ENCODE data around the gene PLEKHG3. TPM values are rescaled to one million over a fixed set of nuclear protein-coding genes. Genes with fewer than 3 reads are reported as not detected.

The PLEKHG3 gene
- total and polyA plus RNA-seq, 2 of the 4 experiments (the other 2 are of a cell fraction) = 8.2 to 8.4 TPM

GRCh38 chr14:64731141-64731581 lies 26.9 kb downstream of the PLEKHG3 start:
- no peak overlapping the region for H2BK5ac ChIP-seq (ENCODE audit: low read depth, low read length, poor library complexity, severe bottlenecking)
- H3K9ac ChIP-seq (ENCODE audit: low read depth, low read length) = no peak overlapping the region
- H4K8ac ChIP-seq (ENCODE audit: low read depth in 2 of 2, low read length in 2 of 2) = no peak overlapping the region
- H2AK5ac ChIP-seq (ENCODE audit: low read depth, low read length) = no peak overlapping the region
- no peak overlapping the region for H3K18ac ChIP-seq (ENCODE audit: low read depth, low read length)
- no peak overlapping the region for H2BK20ac ChIP-seq (ENCODE audit: low read depth, low read length)
- no peak for TF ChIP-seq MAZ (IDR thresholded peaks at IDR 0.05; ENCODE audit: borderline replicate concordance, low read depth, low read length)
- TF ChIP-seq USF2 (IDR thresholded peaks at IDR 0.05; ENCODE audit: low read depth, low read length) = no peak
- TF ChIP-seq RAD21 (IDR thresholded peaks at IDR 0.05; ENCODE audit: low read length) = no peak
- no TSS peak for BruUV-seq (replicated peaks)
- DNase-seq = no peak
- ChIA-PET POLR2A (ENCODE audit: unreplicated experiment) (no interaction called here), CTCF (interaction anchor here (1.0 kb wide), 1 partner anchor 12 kb away, joined by 3 read pairs; no protein-coding TSS in a partner anchor)
- no peaks in the 10 kb centered on the region for H3K9me3 ChIP-seq (ENCODE audit: control insufficient read depth, insufficient read depth, low read length)
- no peak overlapping the region for H4K5ac ChIP-seq (ENCODE audit: low read depth, low read length)
- H3K9me1 ChIP-seq (ENCODE audit: insufficient read depth, low read length) = peaks cover 6% of the 10 kb centered on the region; the same call in 1 of the 2 replicates
- dilution Hi-C loops (cut with HindIII; ENCODE audit: low sequenced_read_pairs, unreplicated experiment) = no loop called here
- H3K23ac ChIP-seq (ENCODE audit: low read depth, low read length) = no peak overlapping the region
- 96% methylated on average over 4 of the region's 15 CpGs; no CpG with 5 or more reads in 1 of the 2 experiments for WGBS, 2 experiments (ENCODE audit: extremely low coverage in 2 of 2, insufficient read length in 1 of 2)
- no peak overlapping the region for H4K91ac ChIP-seq (ENCODE audit: insufficient read depth, low read depth, low read length)
- H3K4me1 ChIP-seq (ENCODE audit: control insufficient read depth, insufficient read depth, low read length) = peaks cover 2% of the 10 kb centered on the region
- H3K4me2 ChIP-seq (ENCODE audit: low read depth, low read length) = no peak overlapping the region
- no peak overlapping the region for H2BK15ac ChIP-seq (ENCODE audit: low read depth, low read length)
- no peak overlapping the region for H3K4me3 ChIP-seq (ENCODE audit: insufficient read depth, low read depth, low read length)
- peaks cover 28% of the 10 kb centered on the region for H3K36me3 ChIP-seq (ENCODE audit: control insufficient read depth, insufficient read depth, low read length)
- no peak overlapping the region for H2BK120ac ChIP-seq (ENCODE audit: low read depth, low read length)
- H3K27ac ChIP-seq (ENCODE audit: insufficient read depth, low read length) = no peak overlapping the region
- no peak overlapping the region for H3K56ac ChIP-seq (ENCODE audit: extremely low read depth, insufficient read depth, low read length)
- H4K20me1 ChIP-seq (ENCODE audit: insufficient read depth, low read length) = no peaks in the 10 kb centered on the region
- H2AFZ ChIP-seq (replicated peaks; ENCODE audit: low read length, poor library complexity) = no peak overlapping the region
- H3K27me3 ChIP-seq (ENCODE audit: control insufficient read depth, insufficient read depth, low read length) = no peaks in the 10 kb centered on the region
- no peak overlapping the region for H3K14ac ChIP-seq (replicated peaks; ENCODE audit: low read depth, low read length)
- peaks cover 0 to 3% of the 10 kb centered on the region in 2 experiments; a peak in 2 of 4 replicates for H3K79me1 ChIP-seq (ENCODE audit: low read depth in 1 of 2, low read length in 2 of 2)
- no peak overlapping the region for H2AK9ac ChIP-seq (replicated peaks; ENCODE audit: low read depth, low read length, poor library complexity)
- ATAC-seq (ENCODE audit: low read depth) = no peak
- in situ Hi-C loops (cut with MboI; ENCODE audit: low sequenced_read_pairs) = no loop called here
- intact Hi-C loops (cut with micrococcal nuclease) = no loop called here
- H3K4ac ChIP-seq (ENCODE audit: low read depth, low read length) = no peak overlapping the region
